OCI-LY7 (cell line): ENCODE measurements around the gene PRIMA1.

ENCODE experiments used
- CTCF ChIP-seq: fragments of 200-600 bp; sonication (generic); conservative IDR thresholded peaks from 2 replicates; pipeline ENCODE4 v1.5.1; 2014; ENCODE audit warnings: mild to moderate bottlenecking, antibody characterized with exemption, low read length, moderate library complexity, mixed read lengths
- EZH2phosphoT487 ChIP-seq: fragments of 200-600 bp; sonication (generic); IDR thresholded peaks from 2 replicates; pipeline ENCODE4 v1.6.1; 2018; ENCODE audit warnings: low read depth, borderline replicate concordance, mild to moderate bottlenecking, mixed run types, antibody characterized with exemption, low read length, moderate library complexity, mixed read lengths

DNA sequence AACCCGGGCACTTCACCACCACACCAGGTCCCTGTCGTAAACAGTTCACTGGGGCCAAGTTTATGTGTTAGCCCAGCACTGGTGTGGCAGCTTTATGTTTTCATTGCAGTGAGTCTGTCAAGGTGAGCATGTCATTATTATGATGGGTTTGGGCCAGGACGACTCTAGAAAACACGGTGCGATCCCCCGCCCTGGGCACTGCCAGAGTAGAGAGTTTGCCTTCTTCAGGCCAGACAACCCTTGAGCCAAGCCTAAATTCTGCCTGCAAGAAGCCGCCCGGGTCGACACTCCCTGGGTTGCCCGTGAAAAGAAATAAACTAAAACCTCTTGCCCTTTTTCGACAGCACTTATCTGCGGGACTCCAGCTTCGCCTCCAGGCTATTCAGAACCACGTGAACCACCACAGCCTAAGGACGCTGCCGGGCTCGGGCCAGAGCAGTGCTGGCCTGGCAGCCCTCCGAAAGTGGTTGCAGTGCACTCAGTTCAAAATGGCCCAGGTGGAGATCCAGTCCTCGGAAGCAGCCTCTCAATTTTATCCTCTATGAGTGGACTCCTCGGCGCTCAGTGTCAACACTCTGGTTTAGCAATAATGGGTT lies 81.8 kb downstream of the PRIMA1 start:
- TF ChIP-seq CTCF (no peak), EZH2phosphoT487 (no peak)
